GM12872 (cell line): ENCODE measurements around the gene CD164L2.

ENCODE experiments used
- TF ChIP-seq, protein P1 (sequence below): IDR thresholded peaks from 3 replicates; pipeline ENCODE4 v1.5.1; 2011; ENCODE audit warnings: low read depth, mild to moderate bottlenecking, low read length, moderate library complexity; ENCODE audit not compliant: insufficient read depth

The CD164L2 gene

DNA sequence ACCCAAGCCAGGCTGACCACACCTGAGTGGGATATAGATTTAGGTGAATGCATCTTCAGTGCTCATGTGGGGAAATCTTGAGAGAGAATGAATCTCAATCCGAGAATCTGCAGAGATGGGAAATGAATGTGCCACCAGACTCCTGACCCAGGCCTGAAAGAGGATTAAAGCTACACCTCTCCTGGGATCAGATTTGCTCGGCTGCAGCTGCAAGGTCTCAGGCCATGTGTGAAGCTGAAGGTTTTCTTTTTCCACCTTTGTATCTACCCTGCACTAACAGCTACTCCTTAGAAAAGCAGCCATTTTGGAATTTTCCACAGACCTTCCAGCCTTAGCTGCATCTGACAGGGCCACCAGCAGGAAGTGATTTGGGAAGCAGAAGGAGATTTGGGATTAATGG lies 27.6 kb upstream of the CD164L2 start:
- TF ChIP-seq, protein P1, sequence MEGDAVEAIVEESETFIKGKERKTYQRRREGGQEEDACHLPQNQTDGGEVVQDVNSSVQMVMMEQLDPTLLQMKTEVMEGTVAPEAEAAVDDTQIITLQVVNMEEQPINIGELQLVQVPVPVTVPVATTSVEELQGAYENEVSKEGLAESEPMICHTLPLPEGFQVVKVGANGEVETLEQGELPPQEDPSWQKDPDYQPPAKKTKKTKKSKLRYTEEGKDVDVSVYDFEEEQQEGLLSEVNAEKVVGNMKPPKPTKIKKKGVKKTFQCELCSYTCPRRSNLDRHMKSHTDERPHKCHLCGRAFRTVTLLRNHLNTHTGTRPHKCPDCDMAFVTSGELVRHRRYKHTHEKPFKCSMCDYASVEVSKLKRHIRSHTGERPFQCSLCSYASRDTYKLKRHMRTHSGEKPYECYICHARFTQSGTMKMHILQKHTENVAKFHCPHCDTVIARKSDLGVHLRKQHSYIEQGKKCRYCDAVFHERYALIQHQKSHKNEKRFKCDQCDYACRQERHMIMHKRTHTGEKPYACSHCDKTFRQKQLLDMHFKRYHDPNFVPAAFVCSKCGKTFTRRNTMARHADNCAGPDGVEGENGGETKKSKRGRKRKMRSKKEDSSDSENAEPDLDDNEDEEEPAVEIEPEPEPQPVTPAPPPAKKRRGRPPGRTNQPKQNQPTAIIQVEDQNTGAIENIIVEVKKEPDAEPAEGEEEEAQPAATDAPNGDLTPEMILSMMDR: no peak

DNA sequence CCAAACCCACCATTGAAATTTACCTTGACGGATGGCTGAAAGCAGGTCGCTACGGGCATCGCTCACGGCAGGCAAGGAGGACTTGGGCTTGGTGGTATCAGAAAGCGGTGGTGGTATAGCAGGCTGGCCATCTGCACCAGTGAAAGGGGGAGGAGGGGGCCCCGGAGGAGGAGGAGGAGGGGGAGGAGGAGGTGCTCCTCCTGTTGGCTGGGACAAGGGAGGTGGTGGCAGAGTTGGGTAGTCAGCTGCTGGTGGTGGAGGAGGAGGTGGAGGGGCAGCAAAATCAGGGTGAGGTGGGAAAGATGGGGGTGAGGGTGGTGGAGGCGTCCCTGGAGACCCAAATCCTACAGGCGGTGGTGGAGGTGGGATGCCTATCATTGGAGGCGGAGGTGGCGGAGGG lies 26.5 kb upstream of the CD164L2 start:
- TF ChIP-seq, protein P1: no peak

DNA sequence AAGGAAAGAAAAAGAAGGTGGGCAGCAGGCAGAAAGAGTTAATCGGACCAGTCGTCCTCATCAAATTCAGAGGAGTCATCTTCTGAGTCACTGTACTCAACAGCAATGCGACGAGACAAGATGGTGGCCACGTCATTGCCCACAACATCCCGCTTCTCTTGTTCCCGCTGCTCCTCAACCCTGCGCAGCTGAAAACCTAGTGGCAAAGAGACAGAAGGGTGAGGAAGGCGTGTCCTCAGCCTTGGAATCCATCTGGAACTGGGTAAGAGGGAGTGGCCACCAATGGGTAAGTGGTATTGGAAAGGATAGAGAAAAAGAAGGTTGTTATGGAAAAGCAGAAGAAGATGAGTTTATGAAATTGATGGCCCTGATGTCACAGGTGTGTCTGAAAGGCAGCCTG lies 25.0 kb upstream of the CD164L2 start:
- TF ChIP-seq, protein P1: no peak

DNA sequence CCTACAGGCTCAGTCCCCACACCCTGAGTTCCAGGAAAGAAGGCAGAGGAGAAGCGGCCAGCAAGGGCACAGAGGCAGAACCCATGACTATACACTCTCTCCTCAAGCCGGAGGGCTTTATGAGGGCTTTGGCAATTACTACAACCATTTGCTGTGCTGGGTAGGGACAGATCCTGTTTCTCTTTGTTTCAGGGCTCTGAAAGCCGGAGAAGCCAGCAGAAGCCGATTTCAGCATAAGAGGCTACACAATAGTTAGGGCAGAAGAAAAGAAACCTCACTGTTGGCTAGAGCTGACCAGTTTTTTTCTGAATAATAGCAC lies 23.2 kb upstream of the CD164L2 start:
- TF ChIP-seq, protein P1: no peak

GRCh38 chr1:27405074-27405473 lies 21.9 kb upstream of the CD164L2 start:
- TF ChIP-seq, protein P1: no peak

- TF ChIP-seq, protein P1: no peak
Measured at GRCh38 chr1:27403931-27404330, 20.8 kb upstream of the CD164L2 start.

DNA sequence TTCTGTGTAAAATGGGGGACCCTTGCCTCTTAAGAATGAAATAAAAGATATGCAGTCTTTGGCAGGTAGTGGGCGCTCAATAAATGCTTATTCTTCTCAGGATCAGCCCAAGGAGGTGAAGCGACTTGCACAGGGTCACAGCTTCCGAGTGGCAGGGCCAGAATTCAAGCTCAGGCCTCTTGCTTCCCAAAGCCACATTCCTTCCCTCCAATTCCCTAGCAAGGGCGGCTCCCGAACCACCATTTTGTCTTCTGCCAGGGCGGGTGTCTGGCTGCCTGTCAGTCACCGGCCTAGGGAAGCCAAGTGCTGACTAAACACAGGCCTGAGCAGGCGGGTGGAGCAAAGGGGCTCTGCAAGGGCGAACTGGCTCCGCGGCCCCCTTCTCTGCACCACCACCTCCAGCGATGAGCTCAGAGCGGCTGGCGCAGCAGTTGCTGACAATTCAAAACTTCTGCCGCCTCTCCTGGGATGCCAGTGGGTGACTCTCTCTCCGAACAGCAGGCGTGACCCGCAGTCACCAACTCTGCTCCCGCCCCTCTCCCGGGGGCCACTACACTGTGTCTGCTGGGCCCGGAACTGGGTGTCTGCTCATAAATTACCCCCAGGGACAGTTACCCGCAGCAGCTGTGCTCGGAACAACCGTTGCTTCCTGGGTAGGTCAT lies 20.1 kb upstream of the CD164L2 start:
- TF ChIP-seq, protein P1: peak; percentile 64
